ENCODE measurements around the gene KDM8. TPM values are rescaled to one million over a fixed set of nuclear protein-coding genes. Genes with fewer than 3 reads are reported as not detected.

Gene KDM8
- total RNA-seq, 1 donor from 2014 or later = 1.8 TPM

- peak in 1 of 2 donors; percentile 16 for DNase-seq (ENCODE audit: low read depth in 2 of 2)
These were observed 25.5 kb downstream of the KDM8 start for GRCh38 chr16:27228621-27229501.

GRCh38 chr16:27229891-27230470, 26.7 kb downstream of the KDM8 start:
- no peak for DNase-seq (ENCODE audit: low read depth in 2 of 2)

GRCh38 chr16:27230562-27231001, 27.3 kb downstream of the KDM8 start:
- no peak for DNase-seq (ENCODE audit: low read depth in 2 of 2)

- no peak for DNase-seq (ENCODE audit: low read depth in 2 of 2)
These were observed 28.4 kb downstream of the KDM8 start for GRCh38 chr16:27231692-27232060.

GRCh38 chr16:27232061-27232900, 29.0 kb downstream of the KDM8 start:
- no peak for DNase-seq (ENCODE audit: low read depth in 2 of 2)

- no peak for DNase-seq (ENCODE audit: low read depth in 2 of 2)
These were observed 29.7 kb downstream of the KDM8 start for GRCh38 chr16:27232901-27233625.

- no peak for DNase-seq (ENCODE audit: low read depth in 2 of 2)
These were observed 30.4 kb downstream of the KDM8 start for GRCh38 chr16:27233731-27234130.

GRCh38 chr16:27234171-27234570, 30.8 kb downstream of the KDM8 start:
- DNase-seq (ENCODE audit: low read depth in 2 of 2) = no peak

GRCh38 chr16:27234603-27235002, 31.3 kb downstream of the KDM8 start:
- DNase-seq (ENCODE audit: low read depth in 2 of 2) = no peak

GRCh38 chr16:27235055-27235937, 32.0 kb downstream of the KDM8 start:
- peak; percentile 39 to 98 for DNase-seq (ENCODE audit: low read depth in 2 of 2)

- DNase-seq (ENCODE audit: low read depth in 2 of 2) = no peak
These were observed 32.6 kb downstream of the KDM8 start for GRCh38 chr16:27235938-27236245.

GRCh38 chr16:27236635-27237218, 33.4 kb downstream of the KDM8 start:
- peak in 1 of 2 donors; percentile 22 for DNase-seq (ENCODE audit: low read depth in 2 of 2)

GRCh38 chr16:27237219-27238015, 34.1 kb downstream of the KDM8 start:
- DNase-seq (ENCODE audit: low read depth in 2 of 2) = peak; percentile 71 to 83

- peak in 1 of 2 donors; percentile 51 for DNase-seq (ENCODE audit: low read depth in 2 of 2)
These were observed 34.8 kb downstream of the KDM8 start for GRCh38 chr16:27238016-27238587.

- no peak for DNase-seq (ENCODE audit: low read depth in 2 of 2)
These were observed 35.3 kb downstream of the KDM8 start for GRCh38 chr16:27238591-27238990.

GRCh38 chr16:27239026-27239425, 35.7 kb downstream of the KDM8 start:
- no peak for DNase-seq (ENCODE audit: low read depth in 2 of 2)

GRCh38 chr16:27239906-27240655, 36.8 kb downstream of the KDM8 start:
- peak in 1 of 2 donors; percentile 33 for DNase-seq (ENCODE audit: low read depth in 2 of 2)

GRCh38 chr16:27240948-27241531, 37.7 kb downstream of the KDM8 start:
- peak in 1 of 2 donors; percentile 81 for DNase-seq (ENCODE audit: low read depth in 2 of 2)

All from dermis microvascular lymphatic vessel endothelial cell (primary cell).